ENCODE measurements around the gene NRG2.

DNA sequence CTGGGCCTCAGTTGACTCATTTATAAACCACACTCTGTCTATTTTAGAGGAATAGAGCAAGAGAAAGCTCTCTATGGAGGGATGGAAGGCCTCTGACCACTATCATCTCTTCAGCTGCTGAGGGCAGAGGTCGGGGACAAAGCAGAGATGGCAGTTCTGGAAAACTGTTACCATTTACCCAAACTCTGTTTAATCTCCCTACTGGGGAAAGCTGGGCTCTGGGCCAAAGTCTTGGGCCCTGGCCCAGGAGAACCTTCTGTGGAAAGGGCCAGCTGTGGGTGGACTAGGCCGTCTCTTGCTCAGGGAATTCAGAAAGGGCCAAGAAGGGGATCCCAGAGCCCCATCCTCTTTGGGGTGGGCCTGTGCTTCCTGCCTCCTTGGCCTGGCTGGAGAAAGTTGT lies 147.5 kb downstream of the NRG2 start:
- TF ChIP-seq, protein P1, sequence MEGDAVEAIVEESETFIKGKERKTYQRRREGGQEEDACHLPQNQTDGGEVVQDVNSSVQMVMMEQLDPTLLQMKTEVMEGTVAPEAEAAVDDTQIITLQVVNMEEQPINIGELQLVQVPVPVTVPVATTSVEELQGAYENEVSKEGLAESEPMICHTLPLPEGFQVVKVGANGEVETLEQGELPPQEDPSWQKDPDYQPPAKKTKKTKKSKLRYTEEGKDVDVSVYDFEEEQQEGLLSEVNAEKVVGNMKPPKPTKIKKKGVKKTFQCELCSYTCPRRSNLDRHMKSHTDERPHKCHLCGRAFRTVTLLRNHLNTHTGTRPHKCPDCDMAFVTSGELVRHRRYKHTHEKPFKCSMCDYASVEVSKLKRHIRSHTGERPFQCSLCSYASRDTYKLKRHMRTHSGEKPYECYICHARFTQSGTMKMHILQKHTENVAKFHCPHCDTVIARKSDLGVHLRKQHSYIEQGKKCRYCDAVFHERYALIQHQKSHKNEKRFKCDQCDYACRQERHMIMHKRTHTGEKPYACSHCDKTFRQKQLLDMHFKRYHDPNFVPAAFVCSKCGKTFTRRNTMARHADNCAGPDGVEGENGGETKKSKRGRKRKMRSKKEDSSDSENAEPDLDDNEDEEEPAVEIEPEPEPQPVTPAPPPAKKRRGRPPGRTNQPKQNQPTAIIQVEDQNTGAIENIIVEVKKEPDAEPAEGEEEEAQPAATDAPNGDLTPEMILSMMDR (IDR thresholded peaks at IDR 0.05; ENCODE audit: extremely low read depth in 1 of 2, insufficient read depth in 1 of 2, low read depth in 1 of 2, low read length in 2 of 2), result no peak
- TF ChIP-seq POLR2A (IDR thresholded peaks at IDR 0.05; ENCODE audit: low read depth, low read length), result no peak
- no peak for TF ChIP-seq FOS (IDR thresholded peaks at IDR 0.05; ENCODE audit: borderline replicate concordance, insufficient read depth, low read length)
- TF ChIP-seq EZH2 (IDR thresholded peaks at IDR 0.05; ENCODE audit: borderline replicate concordance, low read depth, low read length, severe bottlenecking), result no peak
- TF ChIP-seq MAX (IDR thresholded peaks at IDR 0.05; ENCODE audit: insufficient read depth, insufficient read length), result no peak
- no peak for TF ChIP-seq POLR2AphosphoS5 (IDR thresholded peaks at IDR 0.05; ENCODE audit: insufficient read depth, low read depth, low read length)
- no peak for TF ChIP-seq GATA2 (IDR thresholded peaks at IDR 0.05; ENCODE audit: insufficient read depth, insufficient read length, low read depth, low read length)
- TF ChIP-seq JUN (IDR thresholded peaks at IDR 0.05; ENCODE audit: borderline replicate concordance, insufficient read depth, insufficient read length, low read depth), result no peak
- no peak for TF ChIP-seq MYC (IDR thresholded peaks at IDR 0.05; ENCODE audit: low read depth, low read length)

Measured in endothelial cell of umbilical vein (primary cell).